Transverse colon (tissue), 4 donors: Measurements from ENCODE around the gene NKG7. TPM values are rescaled to one million over a fixed set of nuclear protein-coding genes. Genes with fewer than 3 reads are reported as not detected.
"Not testable (repeated sequence)": the region's sequence is repeated elsewhere in the genome, so short reads cannot be mapped to it uniquely, and the experiment has no call there.

Source experiments
- DNase-seq: peaks from one replicate; pipeline ENCODE4 v3.0.0-alpha.2; 2019
- H3K27ac ChIP-seq, 4 donors: fragments of 200-600 bp; sonication (generic); 2 replicates each; pipeline ENCODE4 v1.5.1; 2016 to 2018; ENCODE audit warnings: inconsistent platforms in 4 of 4
- H3K27me3 ChIP-seq: fragments of 200-600 bp; sonication (generic); 2 replicates; pipeline ENCODE4 v1.5.1; 2017; ENCODE audit warnings: inconsistent platforms
- H3K36me3 ChIP-seq, 4 donors: fragments of 200-600 bp; sonication (generic); 2 replicates each; pipeline ENCODE4 v1.5.1; 2017 to 2019; ENCODE audit warnings: inconsistent platforms in 4 of 4
- H3K4me1 ChIP-seq, 4 donors: fragments of 200-600 bp; sonication (generic); 2 replicates each; pipeline ENCODE4 v1.5.1; 2017 to 2020; ENCODE audit warnings: inconsistent platforms in 4 of 4
- H3K4me3 ChIP-seq, 4 donors: fragments of 200-600 bp; sonication (generic); 1 replicate in 1 of 4; 2 replicates in 3 of 4; pipeline versions ENCODE4 v1.5.1 to v1.6.1; 2017 to 2019; ENCODE audit warnings: inconsistent platforms in 4 of 4
- H3K9me3 ChIP-seq, 2 donors: fragments of 200-600 bp; sonication (generic); 2 replicates each; pipeline ENCODE4 v1.5.1; 2017 to 2019; ENCODE audit warnings: inconsistent platforms in 2 of 2
- EP300 ChIP-seq: sonication (generic); formaldehyde crosslinking; IDR thresholded peaks from one replicate; pipeline ENCODE4 v1.6.1; 2017; ENCODE audit warnings: antibody characterized with exemption, low read depth
- POLR2A ChIP-seq: fragments of 450-650 bp; IDR thresholded peaks from one replicate; pipeline ENCODE4 v1.6.1; 2016; ENCODE audit warnings: antibody characterized with exemption, mild to moderate bottlenecking, moderate library complexity
- POLR2AphosphoS5 ChIP-seq, 3 donors: sonication (generic); formaldehyde crosslinking; IDR thresholded peaks; one replicate each; pipeline ENCODE4 v1.6.1; 2016; ENCODE audit warnings: antibody characterized with exemption in 3 of 3
- WGBS, 2 donors: methylation state at CpG; one replicate each; pipeline ENCODE4 v1.1.5; 2018; ENCODE audit warnings: low coverage in 1 of 2; 5-methylcytosine and 5-hydroxymethylcytosine counted together
- in situ Hi-C, 4 donors: fragments of 200-750 bp; cut with MboI; loops; one replicate each; pipeline versions ENCODE4 v1.15.0 to v1.15.1; 2017; ENCODE audit warnings: low sequenced_read_pairs in 3 of 4, low pct_ligation_motif_present in 1 of 4, low pct_unique_long_range_greater_than_20kb in 1 of 4
- intact Hi-C: fragments of 100-400 bp; cut with DNase I; formaldehyde crosslinking; loops from one replicate; pipeline ENCODE4 v1.15.1; 2023; ENCODE audit warnings: low total_unique reads
- total RNA-seq, 4 donors: library from RNA; depleted of rRNA; stranded (reverse); fragments of >200 nt; gene quantifications; one replicate each; pipeline ENCODE4 v1.1.0, GENCODE V29; 2016
- TF ChIP-seq, protein P1 (sequence below), 5 experiments: fragments of 200-600 bp in 3 of 5; fragments of 450-650 bp in 2 of 5; sonication (generic) in 3 of 5; IDR thresholded peaks; 1 replicate in 2 of 5; 2 replicates in 3 of 5; pipeline ENCODE4 v1.5.1; 2016 to 2017; ENCODE audit warnings: antibody characterized with exemption in 5 of 5, inconsistent platforms in 3 of 5, mild to moderate bottlenecking in 2 of 5, moderate library complexity in 1 of 5

The NKG7 gene
- 1 to 10 TPM in 2 of 4 donors, not detected in 2; 1.6 to 3.0 TPM for total RNA-seq

DNA sequence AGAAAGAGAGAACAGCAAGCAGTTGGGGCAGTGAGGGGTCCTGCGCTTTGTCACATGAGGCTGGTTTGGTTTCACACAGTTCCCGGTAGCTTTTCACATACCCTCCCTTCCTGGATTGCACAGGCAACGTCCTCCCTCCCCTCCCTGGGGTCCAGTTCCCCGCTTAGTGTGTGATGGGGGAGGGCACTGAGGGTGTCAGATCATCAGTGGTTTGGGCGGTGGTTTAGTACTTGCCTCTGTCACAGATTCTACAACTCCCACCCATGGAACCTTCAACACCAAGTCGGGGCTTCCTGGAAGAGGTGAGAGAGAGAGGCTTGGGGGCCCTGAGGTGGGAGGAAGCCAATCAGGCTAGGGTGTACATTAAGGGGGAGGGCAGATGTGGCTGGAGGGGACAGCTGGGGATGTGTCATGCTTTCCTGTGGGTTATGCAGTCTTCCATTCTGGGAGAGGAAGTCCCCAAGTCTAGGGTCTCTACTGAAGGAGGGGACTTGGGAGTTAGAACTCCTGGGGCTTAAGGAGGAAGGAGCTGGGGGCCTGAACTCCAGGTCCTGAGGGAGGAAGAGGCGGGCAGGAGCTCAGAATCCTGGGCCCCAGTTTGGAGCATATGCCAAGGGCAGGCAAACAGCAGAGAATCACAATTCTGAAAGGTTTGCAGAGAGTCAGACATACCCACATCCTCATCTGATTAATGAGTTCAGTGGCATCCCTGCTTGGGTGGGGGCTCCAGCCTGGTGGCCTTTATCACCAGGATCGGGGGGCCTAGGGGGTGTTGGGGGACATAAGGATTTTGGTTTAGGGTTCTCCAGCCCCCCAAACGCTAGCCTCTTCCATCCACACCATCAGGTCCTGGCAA lies at the start of gene NKG7:
NKG7 (minus strand) TSS at position 6 of the 856 bp plus-strand sequence. CDS start 119 bp downstream, outside the sequence.
- DNase-seq = no peak
- Histone ChIP-seq H3K4me3 (no peak within 1 kb of the TSS), H3K9me3 (no peaks in the 10 kb centered on the region), H3K27ac (peak within 1 kb of the TSS; percentile 2 to 42 (median 18)), H3K27me3 (no peaks in the 10 kb centered on the region), H3K4me1 (peaks cover 0 to 6% (median 3%) of the 10 kb centered on the region in 4 donors), H3K36me3 (no peaks in the 10 kb centered on the region)
- TF ChIP-seq, protein P1, sequence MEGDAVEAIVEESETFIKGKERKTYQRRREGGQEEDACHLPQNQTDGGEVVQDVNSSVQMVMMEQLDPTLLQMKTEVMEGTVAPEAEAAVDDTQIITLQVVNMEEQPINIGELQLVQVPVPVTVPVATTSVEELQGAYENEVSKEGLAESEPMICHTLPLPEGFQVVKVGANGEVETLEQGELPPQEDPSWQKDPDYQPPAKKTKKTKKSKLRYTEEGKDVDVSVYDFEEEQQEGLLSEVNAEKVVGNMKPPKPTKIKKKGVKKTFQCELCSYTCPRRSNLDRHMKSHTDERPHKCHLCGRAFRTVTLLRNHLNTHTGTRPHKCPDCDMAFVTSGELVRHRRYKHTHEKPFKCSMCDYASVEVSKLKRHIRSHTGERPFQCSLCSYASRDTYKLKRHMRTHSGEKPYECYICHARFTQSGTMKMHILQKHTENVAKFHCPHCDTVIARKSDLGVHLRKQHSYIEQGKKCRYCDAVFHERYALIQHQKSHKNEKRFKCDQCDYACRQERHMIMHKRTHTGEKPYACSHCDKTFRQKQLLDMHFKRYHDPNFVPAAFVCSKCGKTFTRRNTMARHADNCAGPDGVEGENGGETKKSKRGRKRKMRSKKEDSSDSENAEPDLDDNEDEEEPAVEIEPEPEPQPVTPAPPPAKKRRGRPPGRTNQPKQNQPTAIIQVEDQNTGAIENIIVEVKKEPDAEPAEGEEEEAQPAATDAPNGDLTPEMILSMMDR (IDR thresholded peaks at IDR 0.05) = no peak
- no peak for TF ChIP-seq POLR2A
- no peak for TF ChIP-seq EP300
- no peak for TF ChIP-seq POLR2AphosphoS5 (IDR thresholded peaks at IDR 0.05)
- intact Hi-C loops (loop anchor here (10.0 kb wide), 1 partner anchor 322 kb away; the partner anchor contains the start of gene SPACA6), in situ Hi-C loops (no loop called here)
- 44% methylated on average over 9 of the region's 9 CpGs; no CpG with 5 or more reads in 1 of the 2 donors for WGBS, 2 donors

GRCh38 chr19:51422053-51422448 lies 49.6 kb upstream of the NKG7 start:
- no peaks in the 10 kb centered on the region for H3K36me3 ChIP-seq
- H3K27ac ChIP-seq = no peak overlapping the region
- H3K9me3 ChIP-seq = no peaks in the 10 kb centered on the region
- intact Hi-C loops (loop anchor here (10.0 kb wide), 1 partner anchor 87 kb away; no protein-coding TSS in a partner anchor), in situ Hi-C loops (loop anchor here in 1 of 4 donors (10.0 kb wide), 1 partner anchor 87 kb away; no protein-coding TSS in a partner anchor)
- DNase-seq = peak; percentile 88
- WGBS, 2 donors = 11 to 32% methylated on average over 6 to 15 of the region's 19 CpGs
- H3K4me1 ChIP-seq = no peaks in the 10 kb centered on the region
- peaks cover 18% of the 10 kb centered on the region for H3K27me3 ChIP-seq
- H3K4me3 ChIP-seq = no peak overlapping the region
- TF ChIP-seq POLR2AphosphoS5 (IDR thresholded peaks at IDR 0.05) (no peak), EP300 (no peak), POLR2A (no peak)
- TF ChIP-seq, protein P1 (IDR thresholded peaks at IDR 0.05) = peak; percentile 92 to 99 (median 95)

DNA sequence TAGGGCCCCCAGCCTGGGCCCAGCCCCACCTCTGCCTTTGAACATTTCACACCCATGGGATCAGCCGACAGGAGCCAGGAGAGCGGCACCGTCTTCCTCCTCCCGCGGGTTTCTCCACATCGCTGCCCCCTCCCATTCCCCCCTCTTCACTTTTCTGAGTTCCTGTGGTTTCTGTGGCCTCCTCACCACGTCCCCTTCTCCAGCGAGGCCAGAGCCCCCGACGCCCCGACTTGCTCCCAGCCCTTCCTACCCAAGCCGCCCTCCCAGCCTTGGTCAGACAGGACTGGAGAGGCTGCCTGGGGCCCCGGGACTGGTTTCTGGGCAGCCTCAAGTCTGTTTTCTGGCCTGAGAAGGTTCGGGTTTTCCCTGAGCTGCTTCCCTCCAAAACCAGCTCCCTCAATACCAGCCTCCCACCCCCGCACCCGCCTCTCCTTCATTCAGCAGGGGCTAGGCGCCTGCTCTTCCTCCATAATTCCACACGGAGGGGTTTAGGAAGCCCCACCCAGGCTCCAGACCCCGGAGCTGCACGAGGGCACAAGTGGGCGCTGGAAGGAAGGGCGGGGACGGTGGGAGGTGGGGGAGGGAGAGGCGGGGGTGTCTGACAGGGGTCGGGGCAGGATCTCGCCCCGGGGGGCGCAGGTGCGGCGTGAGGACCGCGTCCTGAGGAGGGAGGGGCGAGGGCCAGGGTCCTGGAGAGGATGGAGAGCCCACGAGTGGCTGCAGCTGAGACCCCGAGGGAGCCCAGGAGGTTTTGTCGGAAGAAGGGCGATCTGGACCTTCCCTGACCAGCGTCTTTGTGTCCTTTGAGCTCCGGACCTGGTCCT lies 49.0 kb upstream of the NKG7 start:
- in situ Hi-C loops = loop anchor here in 1 of 4 donors (10.0 kb wide), 1 partner anchor 87 kb away; no protein-coding TSS in a partner anchor
- H3K9me3 ChIP-seq = no peaks in the 10 kb centered on the region
- WGBS, 2 donors = 10 to 25% methylated on average over 4 to 38 of the region's 39 CpGs
- intact Hi-C loops = loop anchor here (10.0 kb wide), 1 partner anchor 87 kb away; no protein-coding TSS in a partner anchor
- peaks cover 18% of the 10 kb centered on the region for H3K27me3 ChIP-seq
- H3K4me1 ChIP-seq = no peaks in the 10 kb centered on the region
- no peak overlapping the region for H3K4me3 ChIP-seq
- H3K36me3 ChIP-seq = no peaks in the 10 kb centered on the region
- H3K27ac ChIP-seq = no peak overlapping the region
- DNase-seq = no peak
- no peak for TF ChIP-seq POLR2AphosphoS5 (IDR thresholded peaks at IDR 0.05)
- TF ChIP-seq POLR2A = no peak
- TF ChIP-seq, protein P1 (IDR thresholded peaks at IDR 0.05) = no peak
- no peak for TF ChIP-seq EP300

GRCh38 chr19:51420511-51420910 lies 48.1 kb upstream of the NKG7 start:
- H3K36me3 ChIP-seq, H3K4me1 ChIP-seq, H3K27ac ChIP-seq, DNase-seq, H3K9me3 ChIP-seq, H3K4me3 ChIP-seq: not testable (repeated sequence)
- intact Hi-C loops = loop anchor here (10.0 kb wide), 1 partner anchor 86 kb away; no protein-coding TSS in a partner anchor
- in situ Hi-C loops = loop anchor here in 1 of 4 donors (10.0 kb wide), 1 partner anchor 86 kb away; no protein-coding TSS in a partner anchor
- H3K27me3 ChIP-seq = peaks cover 18% of the 10 kb centered on the region
- 84 to 90% methylated on average over 2 to 11 of the region's 11 CpGs for WGBS, 2 donors
